H1 (cell line): ENCODE measurements around the gene SGK1. TPM values are rescaled to one million over a fixed set of nuclear protein-coding genes. Genes with fewer than 3 reads are reported as not detected.

Experiments used
- CTCF ChIA-PET: fragments of 300-600 bp; sonication (Branson Sonifier 250); formaldehyde crosslinking; loops from one replicate; lab custom pipeline; 2021; ENCODE audit not compliant: partially characterized antibody; lab: Charles Lee
- POLR2A ChIA-PET: fragments of 300-600 bp; sonication (Branson Sonifier 250); formaldehyde crosslinking; loops from one replicate; lab custom pipeline; 2021; ENCODE audit warnings: inconsistent platforms; ENCODE audit not compliant: partially characterized antibody; lab: Charles Lee
- DNase-seq, 2 experiments: peaks; one replicate each; pipeline versions ENCODE4 v3.0.0 to v3.0.0-alpha.2; 2010 to 2022; ENCODE audit warnings: low spot score in 2 of 2, low read depth in 1 of 2, mixed read lengths in 1 of 2
- FAIRE-seq: peaks from 2 replicates; lab custom pipeline; 2011; peaks lifted over from hg19 to GRCh38; lab: Jason Lieb, UNC
- H2AFZ ChIP-seq: 2 replicates; pipeline ENCODE4 v1.8.1; 2012; ENCODE audit warnings: low read length, inconsistent platforms
- H2AK5ac ChIP-seq: 2 replicates; pipeline ENCODE4 v1.6.1; 2013; ENCODE audit warnings: low read depth, low read length
- H2BK120ac ChIP-seq: replicated peaks from 2 replicates; pipeline ENCODE3; 2013; ENCODE audit warnings: low read depth, low read length, inconsistent platforms
- H2BK12ac ChIP-seq: 2 replicates; pipeline ENCODE4 v1.6.1; 2013; ENCODE audit warnings: low read depth, low read length
- H2BK15ac ChIP-seq: 2 replicates; pipeline ENCODE4 v1.6.1; 2013; ENCODE audit warnings: low read length
- H2BK20ac ChIP-seq: 2 replicates; pipeline ENCODE4 v1.6.1; 2013; ENCODE audit warnings: low read length
- H2BK5ac ChIP-seq: 2 replicates; pipeline ENCODE4 v1.6.1; 2013; ENCODE audit warnings: low read depth, low read length
- H3K14ac ChIP-seq: 2 replicates; pipeline ENCODE4 v1.6.1; 2013; ENCODE audit warnings: inconsistent platforms; ENCODE audit not compliant: insufficient read length
- H3K18ac ChIP-seq: 2 replicates; pipeline ENCODE4 v1.6.1; 2013; ENCODE audit warnings: low read length; ENCODE audit errors: extremely low read depth
- H3K23ac ChIP-seq: 2 replicates; pipeline ENCODE4 v1.6.1; 2013; ENCODE audit warnings: inconsistent platforms; ENCODE audit not compliant: insufficient read length
- H3K23me2 ChIP-seq: 2 replicates; pipeline ENCODE4 v1.6.1; 2013; ENCODE audit warnings: low read depth, low read length
- H3K27ac ChIP-seq: 2 replicates; pipeline ENCODE4 v1.6.1; 2011; ENCODE audit warnings: low read depth, low read length, inconsistent platforms
- H3K27me3 ChIP-seq, 4 experiments: replicated peaks in 1 of 4; 1 replicate in 1 of 4; 2 replicates in 3 of 4; pipeline versions ENCODE4 v1.6.1 to v1.8.1; 2011 to 2013; ENCODE audit warnings: low read length in 3 of 4, mild to moderate bottlenecking in 3 of 4, inconsistent platforms in 2 of 4, mixed read lengths in 2 of 4, moderate library complexity in 1 of 4; ENCODE audit not compliant: control insufficient read depth in 3 of 4, insufficient read depth in 3 of 4; ENCODE audit errors: extremely low read depth in 1 of 4
- H3K36me3 ChIP-seq, 4 experiments: 2 replicates each; pipeline versions ENCODE4 v1.6.1 to v1.8.1; 2011 to 2013; ENCODE audit warnings: mild to moderate bottlenecking in 4 of 4, low read length in 3 of 4, moderate library complexity in 2 of 4, control low read depth in 1 of 4, inconsistent platforms in 1 of 4; ENCODE audit not compliant: insufficient read depth in 4 of 4, control insufficient read depth in 2 of 4
- H3K4ac ChIP-seq: replicated peaks from 2 replicates; pipeline ENCODE3; 2013; ENCODE audit warnings: low read length, low read depth, mixed read lengths, inconsistent platforms; ENCODE audit not compliant: insufficient read length
- H3K4me1 ChIP-seq, 4 experiments: replicated peaks in 1 of 4; 1 replicate in 1 of 4; 2 replicates in 3 of 4; pipeline versions ENCODE4 v1.6.1 to v1.8.1; 2011 to 2013; ENCODE audit warnings: low read length in 3 of 4, inconsistent platforms in 2 of 4, mixed read lengths in 1 of 4; ENCODE audit not compliant: insufficient read depth in 4 of 4, control insufficient read depth in 3 of 4
- H3K4me2 ChIP-seq, 2 experiments: 2 replicates each; pipeline versions ENCODE4 v1.6.1 to v1.8.1; 2011 to 2013; ENCODE audit warnings: low read depth in 2 of 2, low read length in 2 of 2, control low read depth in 1 of 2, inconsistent platforms in 1 of 2, mild to moderate bottlenecking in 1 of 2; ENCODE audit not compliant: insufficient read depth in 1 of 2
- H3K4me3 ChIP-seq, 4 experiments: fragments of 200-600, 300-600 bp in 1 of 4; sonication (generic), shearing (Covaris generic), sonication (Bioruptor Twin) in 1 of 4; 2 replicates each; pipeline versions ENCODE4 v1.5.1 to v1.8.1; 2011 to 2016; ENCODE audit warnings: low read length in 4 of 4, low read depth in 3 of 4, control low read depth in 2 of 4, inconsistent platforms in 2 of 4, mild to moderate bottlenecking in 2 of 4, mixed read lengths in 1 of 4, moderate library complexity in 1 of 4; ENCODE audit not compliant: insufficient read depth in 2 of 4; ENCODE audit errors: extremely low read depth in 1 of 4
- H3K56ac ChIP-seq: replicated peaks from 2 replicates; pipeline ENCODE3; 2013; ENCODE audit warnings: low read depth, mild to moderate bottlenecking, mixed read lengths, low read length, inconsistent platforms; ENCODE audit not compliant: insufficient read length
- H3K79me1 ChIP-seq: 2 replicates; pipeline ENCODE4 v1.6.1; 2013; ENCODE audit warnings: low read depth, low read length, control low read depth
- H3K79me2 ChIP-seq, 2 experiments: 2 replicates each; pipeline versions ENCODE4 v1.6.1 to v1.8.1; 2012 to 2013; ENCODE audit warnings: low read length in 2 of 2, mild to moderate bottlenecking in 2 of 2, inconsistent platforms in 1 of 2; ENCODE audit not compliant: insufficient read depth in 2 of 2, control insufficient read depth in 1 of 2
- H3K9ac ChIP-seq, 4 experiments: replicated peaks in 1 of 4; 1 replicate in 1 of 4; 2 replicates in 3 of 4; pipeline versions ENCODE4 v1.6.1 to v1.8.1; 2011 to 2013; ENCODE audit warnings: low read depth in 3 of 4, low read length in 3 of 4, control low read depth in 2 of 4, mild to moderate bottlenecking in 2 of 4, moderate library complexity in 2 of 4, inconsistent platforms in 1 of 4; ENCODE audit errors: extremely low read depth in 1 of 4
- H3K9me3 ChIP-seq, 2 experiments: 2 replicates each; pipeline versions ENCODE4 v1.6.1 to v1.8.1; 2012 to 2013; ENCODE audit warnings: mild to moderate bottlenecking in 2 of 2, moderate library complexity in 2 of 2, control low read depth in 1 of 2, inconsistent platforms in 1 of 2, low read depth in 1 of 2, low read length in 1 of 2, mixed read lengths in 1 of 2; ENCODE audit not compliant: insufficient read depth in 2 of 2
- H4K20me1 ChIP-seq, 2 experiments: replicated peaks in 1 of 2; 2 replicates each; pipeline versions ENCODE3 to v1.8.1; 2011 to 2013; ENCODE audit warnings: inconsistent platforms in 2 of 2, low read length in 2 of 2, mild to moderate bottlenecking in 1 of 2; ENCODE audit not compliant: insufficient read depth in 2 of 2, control insufficient read depth in 1 of 2
- H4K5ac ChIP-seq: 2 replicates; pipeline ENCODE4 v1.6.1; 2013; ENCODE audit warnings: low read length, low read depth, mixed read lengths, inconsistent platforms; ENCODE audit not compliant: insufficient read length
- H4K8ac ChIP-seq: 2 replicates; pipeline ENCODE4 v1.8.0; 2013; ENCODE audit warnings: mild to moderate bottlenecking, moderate library complexity, low read length, inconsistent platforms; ENCODE audit not compliant: insufficient read depth; ENCODE audit errors: extremely low read depth
- H4K91ac ChIP-seq: replicated peaks from 2 replicates; pipeline ENCODE3; 2013; ENCODE audit warnings: low read length, mixed read lengths, inconsistent platforms; ENCODE audit not compliant: insufficient read length
- CHD2 ChIP-seq: IDR thresholded peaks from 2 replicates; pipeline ENCODE4 v1.6.1; 2012; ENCODE audit warnings: low read length, improper control_type of control experiment
- EP300 ChIP-seq, 2 experiments: IDR thresholded peaks; 1 replicate in 1 of 2; 2 replicates in 1 of 2; pipeline ENCODE4 v1.6.1; 2011 to 2012; ENCODE audit warnings: low read depth in 2 of 2, low read length in 2 of 2, mild to moderate bottlenecking in 2 of 2, borderline replicate concordance in 1 of 2, inconsistent platforms in 1 of 2, moderate library complexity in 1 of 2
- KDM5A ChIP-seq: fragments of 200-600 bp; IDR thresholded peaks from 2 replicates; pipeline ENCODE4 v1.7.1; 2012; ENCODE audit warnings: mild to moderate bottlenecking, low read length, inconsistent platforms, mixed read lengths
- RFX5 ChIP-seq: IDR thresholded peaks from 2 replicates; pipeline ENCODE4 v1.6.1; 2011; ENCODE audit warnings: low read depth, low read length, improper control_type of control experiment, borderline replicate concordance
- SAP30 ChIP-seq: fragments of 300-600 bp; sonication (generic); IDR thresholded peaks from 2 replicates; pipeline ENCODE4 v1.7.1; 2012; ENCODE audit warnings: low read length, moderate library complexity, mild to moderate bottlenecking, inconsistent platforms; ENCODE audit not compliant: insufficient read depth, insufficient replicate concordance
- SIN3A ChIP-seq, 2 experiments: IDR thresholded peaks in 1 of 2; conservative IDR thresholded peaks in 1 of 2; 2 replicates each; pipeline ENCODE4 v1.6.1; 2011 to 2012; ENCODE audit warnings: low read length in 2 of 2, improper control_type of control experiment in 1 of 2, low read depth in 1 of 2, mild to moderate bottlenecking in 1 of 2
- ZNF274 ChIP-seq: IDR thresholded peaks from 2 replicates; pipeline ENCODE4 v1.7.0; 2012; ENCODE audit warnings: low read length, borderline replicate concordance; ENCODE audit errors: extremely low read depth
- WGBS, 2 experiments: shearing (Covaris generic) in 1 of 2; methylation state at CpG; one replicate each; pipeline versions ENCODE4 v1.1.6 to v1.1.7; 2013 to 2015; ENCODE audit warnings: low lambda C conversion rate in 2 of 2, mixed read lengths in 2 of 2, inconsistent platforms in 1 of 2, low coverage in 1 of 2, missing lambda C conversion rate in 1 of 2; ENCODE audit not compliant: insufficient replicate concordance in 2 of 2, insufficient coverage in 1 of 2, insufficient read length in 1 of 2; ENCODE audit errors: extremely low coverage in 1 of 2, missing lambda C conversion rate in 1 of 2; 5-methylcytosine and 5-hydroxymethylcytosine counted together
- polyA plus RNA-seq, 7 experiments: library from polyadenylated mRNA; depleted of rRNA in 3 of 7; stranded (reverse) in 5 of 7; unstranded in 2 of 7; fragments of >200 nt in 5 of 7; fragments of 200-250 nt in 2 of 7; gene quantifications; 1 replicate in 5 of 7; 2 replicates in 1 of 7; 4 replicates in 1 of 7; pipeline versions ENCODE4 v1.2.1 to v1.2.3, GENCODE V29; 2011 to 2013; ENCODE audit warnings: missing spikeins in 2 of 7, mixed read lengths in 2 of 7
- total RNA-seq: library from RNA; stranded (reverse); fragmentation: NEBNext Ultra II Directional; extraction: Animal tissue kit (Norgen Biotek cat#: 25700); gene quantifications from 2 replicates; pipeline ENCODE4 v1.2.1, GENCODE V29; 2021

The SGK1 gene
- total and polyA plus RNA-seq, 2 of the 8 experiments (the other 6 are each of a cell fraction or from before 2014, with no cell fraction given): 14.5 to 18.4 TPM

DNA sequence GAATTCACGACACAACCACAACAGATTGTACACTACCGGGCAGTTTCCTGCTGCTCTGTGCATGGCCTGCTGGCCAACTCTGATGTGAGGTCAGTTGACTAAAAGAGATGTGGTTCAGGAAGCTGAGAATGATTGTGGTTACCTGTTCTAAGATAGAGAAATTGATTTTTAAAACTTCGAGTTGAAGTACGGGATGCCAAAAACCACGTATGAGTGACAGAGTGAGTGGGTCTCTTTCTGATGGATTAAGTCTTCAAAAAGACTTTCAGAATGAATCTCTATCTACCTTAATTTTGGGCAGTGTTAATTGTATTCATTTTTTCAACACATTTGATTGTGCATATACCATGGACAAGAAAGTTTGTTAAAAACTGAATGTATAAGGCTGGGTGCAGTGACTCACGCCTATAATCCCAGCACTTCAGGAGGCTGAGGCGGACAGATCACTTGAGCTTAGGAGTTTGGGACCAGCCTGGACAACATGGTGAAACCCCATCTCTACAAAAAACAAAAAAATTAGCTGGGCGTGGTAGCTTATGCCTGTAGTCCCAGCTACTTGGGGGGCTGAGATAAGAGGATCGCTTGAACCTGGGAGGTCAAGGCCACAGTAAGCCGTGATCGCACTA lies 121.2 kb downstream of the SGK1 start:
- Histone ChIP-seq H2AK5ac (no peak overlapping the region), H3K23ac (no peak overlapping the region), H3K4me2 (no peak overlapping the region), H2BK120ac (no peak overlapping the region), H4K20me1 (no peaks in the 10 kb centered on the region), H3K9me3 (no peaks in the 10 kb centered on the region), H3K4me3 (no peak overlapping the region), H2BK15ac (no peak overlapping the region), H3K79me1 (no peaks in the 10 kb centered on the region), H2BK20ac (no peak overlapping the region), H2BK12ac (no peak overlapping the region), H3K36me3 (no peaks in the 10 kb centered on the region), H3K27ac (no peak overlapping the region), H4K5ac (no peak overlapping the region), H3K27me3 (no peaks in the 10 kb centered on the region), H2BK5ac (no peak overlapping the region), H3K4ac (no peak overlapping the region), H3K79me2 (no peaks in the 10 kb centered on the region), H3K56ac (no peak overlapping the region), H2AFZ (no peak overlapping the region), H4K91ac (no peak overlapping the region), H4K8ac (no peak overlapping the region), H3K4me1 (peaks cover 0 to 8% (median 3%) of the 10 kb centered on the region in 4 experiments; a peak in 2 of 7 replicates), H3K23me2 (no peaks in the 10 kb centered on the region; the same call in 1 of the 2 replicates), H3K9ac (no peak overlapping the region), H3K18ac (no peak overlapping the region), H3K14ac (no peak overlapping the region)
- POLR2A ChIA-PET: interaction anchor here (1.3 kb wide), 1 partner anchor 23 kb away, joined by 4 read pairs; no protein-coding TSS in a partner anchor
- FAIRE-seq (no peak), DNase-seq (no peak)
- CTCF ChIA-PET: interaction anchor here (1.1 to 3.9 kb wide), 2 partner anchors 16 to 18 kb away, joined by 5 to 16 read pairs; no protein-coding TSS in a partner anchor
- TF ChIP-seq SAP30: no peak
- no peak for TF ChIP-seq ZNF274
- TF ChIP-seq SIN3A (conservative IDR thresholded peaks at IDR 0.05 in 1 of 2, IDR thresholded peaks at IDR 0.05 in 1 of 2; ENCODE audit: low read depth in 1 of 2, low read length in 2 of 2): no peak
- no peak for TF ChIP-seq RFX5
- TF ChIP-seq KDM5A: no peak
- no peak for TF ChIP-seq EP300 (IDR thresholded peaks at IDR 0.05; ENCODE audit: borderline replicate concordance in 1 of 2, low read depth in 2 of 2, low read length in 2 of 2)
- no peak for TF ChIP-seq CHD2
- WGBS, 2 experiments: 95% methylated on average over 11 of the region's 11 CpGs; no CpG with 5 or more reads in 1 of the 2 experiments
